Measurements from ENCODE around the gene STATH.

DNA sequence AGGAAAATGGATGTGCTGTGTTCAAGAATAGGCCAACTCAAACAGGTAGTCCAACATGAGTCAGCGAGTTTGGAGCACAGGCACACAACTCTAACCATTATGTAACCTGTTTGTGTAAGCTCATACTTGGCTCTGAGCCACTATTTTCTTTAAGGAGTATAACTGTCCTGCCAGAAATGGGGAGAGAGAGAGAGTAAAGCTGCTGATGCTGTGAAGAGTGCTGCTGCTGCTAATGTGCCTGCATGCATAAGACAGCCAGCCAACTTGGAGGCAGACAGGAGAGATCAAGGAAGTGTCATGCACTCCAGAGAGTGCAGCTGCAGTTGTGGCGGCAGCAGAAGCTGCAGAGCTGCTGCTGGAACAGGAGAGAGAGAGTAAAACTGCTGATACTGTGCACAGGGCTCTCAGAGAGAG is 11.7 kb upstream of the STATH start:
- TF ChIP-seq, protein P1, sequence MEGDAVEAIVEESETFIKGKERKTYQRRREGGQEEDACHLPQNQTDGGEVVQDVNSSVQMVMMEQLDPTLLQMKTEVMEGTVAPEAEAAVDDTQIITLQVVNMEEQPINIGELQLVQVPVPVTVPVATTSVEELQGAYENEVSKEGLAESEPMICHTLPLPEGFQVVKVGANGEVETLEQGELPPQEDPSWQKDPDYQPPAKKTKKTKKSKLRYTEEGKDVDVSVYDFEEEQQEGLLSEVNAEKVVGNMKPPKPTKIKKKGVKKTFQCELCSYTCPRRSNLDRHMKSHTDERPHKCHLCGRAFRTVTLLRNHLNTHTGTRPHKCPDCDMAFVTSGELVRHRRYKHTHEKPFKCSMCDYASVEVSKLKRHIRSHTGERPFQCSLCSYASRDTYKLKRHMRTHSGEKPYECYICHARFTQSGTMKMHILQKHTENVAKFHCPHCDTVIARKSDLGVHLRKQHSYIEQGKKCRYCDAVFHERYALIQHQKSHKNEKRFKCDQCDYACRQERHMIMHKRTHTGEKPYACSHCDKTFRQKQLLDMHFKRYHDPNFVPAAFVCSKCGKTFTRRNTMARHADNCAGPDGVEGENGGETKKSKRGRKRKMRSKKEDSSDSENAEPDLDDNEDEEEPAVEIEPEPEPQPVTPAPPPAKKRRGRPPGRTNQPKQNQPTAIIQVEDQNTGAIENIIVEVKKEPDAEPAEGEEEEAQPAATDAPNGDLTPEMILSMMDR (IDR thresholded peaks at IDR 0.05; ENCODE audit: low read length) = no peak
- TF ChIP-seq EZH2 (optimal IDR thresholded peaks at IDR 0.05; ENCODE audit: low read depth, low read length) = no peak
- no peak for TF ChIP-seq EZH2phosphoT487 (IDR thresholded peaks at IDR 0.05; ENCODE audit: low read length)
